Glutamatergic neuron (in vitro differentiated cells): ENCODE results near the gene CNOT6L. TPM values are rescaled to one million over a fixed set of nuclear protein-coding genes. Genes with fewer than 3 reads are reported as not detected.

Experiments used
- DNase-seq: peaks from one replicate; pipeline ENCODE4 v3.0.0; 2022
- H3K27ac Mint-ChIP-seq: one replicate; pipeline ENCODE4 v1.8.0; 2020; ENCODE audit warnings: mild to moderate bottlenecking, mixed read lengths, inconsistent platforms; ENCODE audit not compliant: unreplicated experiment
- H3K27me3 Mint-ChIP-seq: one replicate; pipeline ENCODE4 v1.8.0; 2020; ENCODE audit warnings: mild to moderate bottlenecking, moderate library complexity, mixed read lengths, inconsistent platforms; ENCODE audit not compliant: unreplicated experiment
- H3K36me3 Mint-ChIP-seq: one replicate; pipeline ENCODE4 v1.8.0; 2020; ENCODE audit warnings: mild to moderate bottlenecking, mixed read lengths, inconsistent platforms; ENCODE audit not compliant: unreplicated experiment
- H3K4me1 Mint-ChIP-seq: one replicate; pipeline ENCODE4 v1.8.0; 2020; ENCODE audit warnings: mild to moderate bottlenecking, low read depth, mixed read lengths, inconsistent platforms; ENCODE audit not compliant: unreplicated experiment
- H3K4me3 Mint-ChIP-seq: one replicate; pipeline ENCODE4 v1.8.0; 2020; ENCODE audit warnings: mild to moderate bottlenecking, mixed read lengths, inconsistent platforms; ENCODE audit not compliant: unreplicated experiment
- H3K9me3 Mint-ChIP-seq: one replicate; pipeline ENCODE4 v1.8.0; 2020; ENCODE audit warnings: mild to moderate bottlenecking, moderate library complexity, mixed read lengths, inconsistent platforms; ENCODE audit not compliant: unreplicated experiment
- total RNA-seq: library from RNA; stranded (reverse); fragmentation: NEBNext Ultra II Directional; extraction: Animal tissue kit (Norgen Biotek cat#: 25700); gene quantifications from one replicate; pipeline ENCODE4 v1.2.1, GENCODE V29; 2021; ENCODE audit not compliant: unreplicated experiment
- TF ChIP-seq, protein P1 (sequence below): fragments of 200-600 bp; sonication (generic); IDR thresholded peaks from one replicate; pipeline ENCODE4 v1.5.0; 2021; ENCODE audit not compliant: partially characterized antibody, unreplicated experiment

The CNOT6L gene
- total RNA-seq, 1 donor from 2014 or later = 11.9 TPM

DNA sequence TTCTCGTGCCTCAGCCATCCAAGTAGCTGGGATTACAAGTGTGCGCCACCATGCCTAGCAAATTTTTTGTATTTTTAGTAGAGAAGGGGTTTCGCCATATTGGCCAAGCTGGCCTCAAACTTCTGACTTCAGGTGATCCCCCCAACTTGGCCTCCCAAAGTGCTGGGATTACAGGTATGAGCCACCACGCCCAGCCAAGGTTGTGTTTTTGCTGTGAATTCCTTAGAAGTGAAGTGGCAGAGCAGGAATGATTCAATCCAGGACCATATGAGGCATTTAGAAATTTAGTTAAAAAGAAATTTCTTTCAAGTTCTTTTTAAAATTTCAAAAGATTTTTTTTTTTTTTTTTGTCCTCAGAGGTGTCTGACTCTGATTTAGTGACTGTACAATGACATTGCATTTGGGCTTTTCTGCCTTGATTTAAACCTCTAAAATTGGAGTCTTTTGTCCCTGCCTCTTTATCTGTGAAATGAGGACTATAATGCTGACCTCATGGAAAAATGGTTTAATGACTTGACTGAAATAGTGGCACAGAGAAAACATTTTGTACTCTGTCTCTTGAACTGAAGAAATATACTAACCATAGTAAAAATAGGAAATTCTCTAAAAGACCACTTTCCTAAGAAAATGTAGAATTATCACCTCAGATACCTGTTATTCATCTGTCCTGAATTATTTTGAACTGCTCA, 153.6 kb downstream of the CNOT6L start:
- H3K4me1 Mint-ChIP-seq = no peaks in the 10 kb centered on the region
- peaks cover 2% of the 10 kb centered on the region for H3K9me3 Mint-ChIP-seq
- TF ChIP-seq, protein P1, sequence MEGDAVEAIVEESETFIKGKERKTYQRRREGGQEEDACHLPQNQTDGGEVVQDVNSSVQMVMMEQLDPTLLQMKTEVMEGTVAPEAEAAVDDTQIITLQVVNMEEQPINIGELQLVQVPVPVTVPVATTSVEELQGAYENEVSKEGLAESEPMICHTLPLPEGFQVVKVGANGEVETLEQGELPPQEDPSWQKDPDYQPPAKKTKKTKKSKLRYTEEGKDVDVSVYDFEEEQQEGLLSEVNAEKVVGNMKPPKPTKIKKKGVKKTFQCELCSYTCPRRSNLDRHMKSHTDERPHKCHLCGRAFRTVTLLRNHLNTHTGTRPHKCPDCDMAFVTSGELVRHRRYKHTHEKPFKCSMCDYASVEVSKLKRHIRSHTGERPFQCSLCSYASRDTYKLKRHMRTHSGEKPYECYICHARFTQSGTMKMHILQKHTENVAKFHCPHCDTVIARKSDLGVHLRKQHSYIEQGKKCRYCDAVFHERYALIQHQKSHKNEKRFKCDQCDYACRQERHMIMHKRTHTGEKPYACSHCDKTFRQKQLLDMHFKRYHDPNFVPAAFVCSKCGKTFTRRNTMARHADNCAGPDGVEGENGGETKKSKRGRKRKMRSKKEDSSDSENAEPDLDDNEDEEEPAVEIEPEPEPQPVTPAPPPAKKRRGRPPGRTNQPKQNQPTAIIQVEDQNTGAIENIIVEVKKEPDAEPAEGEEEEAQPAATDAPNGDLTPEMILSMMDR = no peak
- H3K36me3 Mint-ChIP-seq = no peaks in the 10 kb centered on the region
- H3K4me3 Mint-ChIP-seq = no peak overlapping the region
- H3K27me3 Mint-ChIP-seq = peaks cover 3% of the 10 kb centered on the region
- no peak for DNase-seq
- no peak overlapping the region for H3K27ac Mint-ChIP-seq

Other genes starting within 250 kb of the CNOT6L start
- not detected for gene CXCL13, start 213.5 kb downstream of the CNOT6L start, total RNA-seq
- 20.1 TPM for gene MRPL1, start 43.5 kb upstream of the CNOT6L start, total RNA-seq
- 18.7 TPM for gene FRAS1, start 238.0 kb upstream of the CNOT6L start, total RNA-seq